ENCODE measurements around the gene CCNY.

Gene CCNY

GRCh38 chr10:35600193-35600592 lies 263.9 kb downstream of the CCNY start:
- DNase-seq, result no peak

- DNase-seq, result no peak
Measured at GRCh38 chr10:35605191-35605590, 268.9 kb downstream of the CCNY start, which contains the start of gene GJD4. GJD4 (plus strand) TSS chr10:35605341; CDS start chr10:35605568, 227 bp downstream.

GRCh38 chr10:35606430-35606829 lies 270.1 kb downstream of the CCNY start:
- DNase-seq, result no peak

GRCh38 chr10:35607475-35608327 lies 271.4 kb downstream of the CCNY start:
- no peak for DNase-seq

GRCh38 chr10:35608328-35608672 lies 272.0 kb downstream of the CCNY start:
- no peak for DNase-seq

- no peak for DNase-seq
Measured at GRCh38 chr10:35611750-35612149, 275.4 kb downstream of the CCNY start.

GRCh38 chr10:35612385-35613106 lies 276.2 kb downstream of the CCNY start:
- DNase-seq, result no peak

- no peak for DNase-seq
Measured at GRCh38 chr10:35613107-35613440, 276.8 kb downstream of the CCNY start.

- no peak for DNase-seq
Measured at GRCh38 chr10:35613597-35614226, 277.4 kb downstream of the CCNY start.

GRCh38 chr10:35614312-35614711 lies 278.0 kb downstream of the CCNY start:
- no peak for DNase-seq

Data from effector CD8-positive, alpha-beta T cell (primary cell).